ENCODE data around the gene ZNF766. TPM values are rescaled to one million over a fixed set of nuclear protein-coding genes. Genes with fewer than 3 reads are reported as not detected.
A peak's percentile ranks its signal among the peaks of the same experiment; 100 is the strongest.

The ZNF766 gene
- total RNA-seq, 3 donors from 2014 or later: 10.9 to 21.1 (median 18.4) TPM

GRCh38 chr19:52231154-52231910 is 38.1 kb upstream of the ZNF766 start:
- Histone ChIP-seq H3K4me3 (no peak overlapping the region), H3K27ac (no peak overlapping the region), H3K9me3 (no peaks in the 10 kb centered on the region), H3K36me3 (no peaks in the 10 kb centered on the region), H3K4me1 (no peaks in the 10 kb centered on the region), H3K27me3 (no peaks in the 10 kb centered on the region)
- DNase-seq (ENCODE audit: low spot score in 2 of 2): no peak
- no peak for TF ChIP-seq CTCF (IDR thresholded peaks at IDR 0.05)
- TF ChIP-seq POLR2A (IDR thresholded peaks at IDR 0.05): no peak
- no peak for TF ChIP-seq POLR2AphosphoS5 (IDR thresholded peaks at IDR 0.05)
- intact Hi-C loops (cut with DNase I; ENCODE audit: low total_unique reads): loop anchor here (5.0 kb wide), 1 partner anchor 89 kb away; no protein-coding TSS in a partner anchor

- Histone ChIP-seq H3K27ac (no peak overlapping the region), H3K4me1 (no peaks in the 10 kb centered on the region), H3K36me3 (no peaks in the 10 kb centered on the region), H3K27me3 (no peaks in the 10 kb centered on the region), H3K9me3 (no peaks in the 10 kb centered on the region), H3K4me3 (no peak overlapping the region)
- DNase-seq (ENCODE audit: low spot score in 2 of 2): no peak
- TF ChIP-seq POLR2AphosphoS5 (IDR thresholded peaks at IDR 0.05) (no peak), POLR2A (IDR thresholded peaks at IDR 0.05) (no peak), CTCF (IDR thresholded peaks at IDR 0.05) (no peak)
- intact Hi-C loops (cut with DNase I; ENCODE audit: low total_unique reads): loop anchor here (5.0 kb wide), 1 partner anchor 92 kb away; no protein-coding TSS in a partner anchor
Measured at GRCh38 chr19:52234406-52234805, 35.0 kb upstream of the ZNF766 start.

GRCh38 chr19:52237197-52237596 is 32.2 kb upstream of the ZNF766 start:
- H3K27me3 ChIP-seq: no peaks in the 10 kb centered on the region
- H3K9me3 ChIP-seq: no peaks in the 10 kb centered on the region
- intact Hi-C loops (cut with DNase I; ENCODE audit: low total_unique reads): no loop called here
- no peaks in the 10 kb centered on the region for H3K4me1 ChIP-seq
- H3K4me3 ChIP-seq: no peak overlapping the region
- H3K27ac ChIP-seq: no peak overlapping the region
- no peak for DNase-seq (ENCODE audit: low spot score in 2 of 2)
- no peaks in the 10 kb centered on the region for H3K36me3 ChIP-seq
- no peak for TF ChIP-seq POLR2AphosphoS5 (IDR thresholded peaks at IDR 0.05)
- TF ChIP-seq CTCF (IDR thresholded peaks at IDR 0.05): no peak
- TF ChIP-seq POLR2A (IDR thresholded peaks at IDR 0.05): no peak

GRCh38 chr19:52237771-52238400 is 31.5 kb upstream of the ZNF766 start:
- H3K27ac ChIP-seq: no peak overlapping the region
- no peaks in the 10 kb centered on the region for H3K27me3 ChIP-seq
- H3K36me3 ChIP-seq: no peaks in the 10 kb centered on the region
- H3K4me1 ChIP-seq: no peaks in the 10 kb centered on the region
- H3K9me3 ChIP-seq: no peaks in the 10 kb centered on the region
- intact Hi-C loops (cut with DNase I; ENCODE audit: low total_unique reads): no loop called here
- TF ChIP-seq POLR2AphosphoS5 (IDR thresholded peaks at IDR 0.05): no peak
- peak; percentile 80 to 92 (median 88) for TF ChIP-seq CTCF (IDR thresholded peaks at IDR 0.05)
- H3K4me3 ChIP-seq: no peak overlapping the region
- peak in 1 of 2 donors; percentile 46 for DNase-seq (ENCODE audit: low spot score in 2 of 2)

GRCh38 chr19:52244021-52244420 is 25.4 kb upstream of the ZNF766 start:
- H3K9me3 ChIP-seq: no peaks in the 10 kb centered on the region
- intact Hi-C loops (cut with DNase I; ENCODE audit: low total_unique reads): no loop called here

More at GRCh38 chr19:52244021-52244420, 25.4 kb upstream of the ZNF766 start:
- no peak overlapping the region for H3K4me3 ChIP-seq
- H3K36me3 ChIP-seq: no peaks in the 10 kb centered on the region
- DNase-seq (ENCODE audit: low spot score in 2 of 2): no peak
- no peaks in the 10 kb centered on the region for H3K4me1 ChIP-seq
- H3K27ac ChIP-seq: no peak overlapping the region
- TF ChIP-seq POLR2A (IDR thresholded peaks at IDR 0.05): no peak
- TF ChIP-seq CTCF (IDR thresholded peaks at IDR 0.05): no peak
- no peak for TF ChIP-seq POLR2AphosphoS5 (IDR thresholded peaks at IDR 0.05)
- no peaks in the 10 kb centered on the region for H3K27me3 ChIP-seq

Data from breast epithelium (tissue), 4 donors.